Gastroesophageal sphincter (tissue), 3 donors: ENCODE measurements around the gene NANS.

ENCODE experiments used
- POLR2A ChIP-seq, 2 donors: fragments of 450-650 bp; IDR thresholded peaks; one replicate each; pipeline ENCODE4 v1.6.1; 2017; ENCODE audit warnings: antibody characterized with exemption in 2 of 2, mild to moderate bottlenecking in 2 of 2, moderate library complexity in 1 of 2
- POLR2AphosphoS5 ChIP-seq: sonication (generic); formaldehyde crosslinking; IDR thresholded peaks from one replicate; pipeline ENCODE4 v1.6.1; 2017; ENCODE audit warnings: antibody characterized with exemption
- TF ChIP-seq, protein P1 (sequence below), 4 experiments: fragments of 200-600 bp in 2 of 4; fragments of 450-650 bp in 2 of 4; sonication (generic) in 1 of 4; IDR thresholded peaks; one replicate each; pipeline ENCODE4 v1.5.1; 2017 to 2019; ENCODE audit warnings: antibody characterized with exemption in 4 of 4, mild to moderate bottlenecking in 2 of 4, moderate library complexity in 2 of 4

DNA sequence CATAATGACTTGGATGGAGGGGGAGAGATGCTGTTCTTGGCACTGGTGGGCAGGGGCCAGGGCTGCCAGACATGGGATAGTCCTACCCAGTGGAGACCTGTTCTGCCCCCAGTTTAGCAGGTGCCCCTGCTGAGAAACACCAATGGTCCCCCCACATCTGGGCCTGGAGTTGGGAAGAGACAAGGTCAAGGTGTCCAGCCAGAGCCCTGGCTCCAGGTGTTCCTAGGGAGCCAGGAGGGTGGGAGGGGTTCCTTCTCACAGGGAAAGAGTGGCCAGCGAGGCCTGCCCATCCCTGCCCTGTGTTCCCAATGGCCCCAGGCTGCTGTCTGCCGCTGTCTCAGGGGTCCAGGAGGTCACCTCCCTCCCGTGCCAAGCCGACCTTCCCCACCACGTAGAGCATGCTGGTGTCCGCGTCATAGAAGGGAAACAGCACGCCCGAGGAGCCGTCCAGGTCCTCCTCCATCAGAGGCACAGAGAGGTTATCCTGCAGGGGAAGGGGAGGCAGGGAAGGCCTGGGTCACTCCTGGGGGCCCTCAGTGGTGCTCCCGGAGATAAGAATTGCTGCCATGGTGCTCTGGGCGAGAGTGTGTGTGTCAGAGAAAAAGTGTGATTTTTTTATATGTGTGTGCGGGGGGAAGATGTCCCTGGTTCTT is 74.2 kb downstream of the NANS start:
- TF ChIP-seq POLR2AphosphoS5: no peak
- TF ChIP-seq, protein P1, sequence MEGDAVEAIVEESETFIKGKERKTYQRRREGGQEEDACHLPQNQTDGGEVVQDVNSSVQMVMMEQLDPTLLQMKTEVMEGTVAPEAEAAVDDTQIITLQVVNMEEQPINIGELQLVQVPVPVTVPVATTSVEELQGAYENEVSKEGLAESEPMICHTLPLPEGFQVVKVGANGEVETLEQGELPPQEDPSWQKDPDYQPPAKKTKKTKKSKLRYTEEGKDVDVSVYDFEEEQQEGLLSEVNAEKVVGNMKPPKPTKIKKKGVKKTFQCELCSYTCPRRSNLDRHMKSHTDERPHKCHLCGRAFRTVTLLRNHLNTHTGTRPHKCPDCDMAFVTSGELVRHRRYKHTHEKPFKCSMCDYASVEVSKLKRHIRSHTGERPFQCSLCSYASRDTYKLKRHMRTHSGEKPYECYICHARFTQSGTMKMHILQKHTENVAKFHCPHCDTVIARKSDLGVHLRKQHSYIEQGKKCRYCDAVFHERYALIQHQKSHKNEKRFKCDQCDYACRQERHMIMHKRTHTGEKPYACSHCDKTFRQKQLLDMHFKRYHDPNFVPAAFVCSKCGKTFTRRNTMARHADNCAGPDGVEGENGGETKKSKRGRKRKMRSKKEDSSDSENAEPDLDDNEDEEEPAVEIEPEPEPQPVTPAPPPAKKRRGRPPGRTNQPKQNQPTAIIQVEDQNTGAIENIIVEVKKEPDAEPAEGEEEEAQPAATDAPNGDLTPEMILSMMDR (IDR thresholded peaks at IDR 0.05): no peak
- no peak for TF ChIP-seq POLR2A (IDR thresholded peaks at IDR 0.05)
